Hematopoietic multipotent progenitor cell treated with erythropoietin and hydrocortisone succinate and interleukin-3 and kit ligand, for 17 days (in vitro differentiated cells): ENCODE results near the gene SLX9.

Experiments
- DNase-seq: peaks from one replicate; pipeline ENCODE4 v3.0.0-alpha.2; 2015; ENCODE audit warnings: low spot score

Gene SLX9

DNA sequence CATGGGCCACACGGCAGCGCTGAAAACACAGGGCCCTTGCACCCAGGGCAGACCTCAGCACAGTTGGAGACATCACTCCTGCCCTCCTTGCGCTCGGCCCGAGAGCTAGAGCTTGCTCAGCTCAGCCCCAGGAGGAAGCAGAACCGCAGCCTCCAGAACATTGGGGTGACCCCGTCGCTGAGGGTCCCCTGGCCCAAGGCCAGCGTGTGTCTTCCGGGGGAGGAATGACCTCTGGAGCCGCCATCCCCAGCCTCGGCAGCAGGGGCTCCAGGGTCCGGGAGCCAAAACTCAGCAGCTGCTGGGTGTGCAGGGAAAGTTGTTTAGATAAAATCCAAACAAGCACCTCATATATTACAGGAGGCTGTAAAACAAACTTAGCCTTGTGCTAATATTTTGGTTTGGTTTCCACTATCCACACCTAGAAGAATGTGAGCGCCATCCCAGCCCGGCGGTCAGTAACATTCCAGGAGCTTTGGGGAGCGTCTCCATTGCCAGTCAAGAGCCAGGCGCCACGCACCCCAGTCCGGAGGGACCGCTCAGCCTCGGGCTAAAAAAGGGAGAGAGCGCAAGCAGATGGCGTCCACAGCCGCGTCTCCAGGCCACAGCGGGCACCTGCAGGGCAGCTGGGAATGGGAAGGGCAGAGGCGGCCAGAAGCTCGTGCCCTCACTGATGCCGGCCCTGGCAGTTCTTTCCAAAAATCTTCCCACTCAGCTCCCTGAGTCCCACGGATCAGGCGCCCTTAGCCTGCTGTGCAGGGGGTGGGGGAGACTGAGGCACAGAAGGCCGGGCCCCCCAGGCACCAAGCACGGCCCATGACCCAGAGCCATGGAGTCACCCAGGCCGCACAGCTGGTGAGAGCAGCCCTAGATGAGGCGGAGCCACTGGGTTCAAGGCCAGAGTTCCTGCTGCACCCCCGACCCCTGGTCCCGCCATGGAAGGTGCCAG is 52.0 kb downstream of the SLX9 start:
- no peak for DNase-seq

DNA sequence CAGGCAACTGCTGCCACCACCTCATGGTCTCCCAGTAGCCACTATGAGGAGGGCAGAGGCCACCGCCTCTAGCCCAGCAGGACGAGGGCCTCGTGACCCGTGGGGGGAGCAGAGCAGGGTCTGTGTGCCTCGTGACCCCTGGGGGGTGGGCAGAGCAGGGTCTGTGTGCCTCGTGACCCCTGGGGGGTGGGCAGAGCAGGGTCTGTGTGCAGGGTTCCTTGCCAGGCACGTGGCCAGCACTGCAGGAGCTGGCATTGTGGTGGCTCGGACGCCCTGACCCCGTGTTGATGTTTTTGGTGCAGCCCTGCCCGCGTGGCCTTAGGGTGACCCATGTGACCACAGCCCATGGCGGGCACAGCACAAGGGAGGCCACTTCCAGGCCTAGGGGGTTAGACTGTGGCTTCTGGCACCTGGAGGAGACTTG is 52.8 kb downstream of the SLX9 start:
- DNase-seq: no peak

DNA sequence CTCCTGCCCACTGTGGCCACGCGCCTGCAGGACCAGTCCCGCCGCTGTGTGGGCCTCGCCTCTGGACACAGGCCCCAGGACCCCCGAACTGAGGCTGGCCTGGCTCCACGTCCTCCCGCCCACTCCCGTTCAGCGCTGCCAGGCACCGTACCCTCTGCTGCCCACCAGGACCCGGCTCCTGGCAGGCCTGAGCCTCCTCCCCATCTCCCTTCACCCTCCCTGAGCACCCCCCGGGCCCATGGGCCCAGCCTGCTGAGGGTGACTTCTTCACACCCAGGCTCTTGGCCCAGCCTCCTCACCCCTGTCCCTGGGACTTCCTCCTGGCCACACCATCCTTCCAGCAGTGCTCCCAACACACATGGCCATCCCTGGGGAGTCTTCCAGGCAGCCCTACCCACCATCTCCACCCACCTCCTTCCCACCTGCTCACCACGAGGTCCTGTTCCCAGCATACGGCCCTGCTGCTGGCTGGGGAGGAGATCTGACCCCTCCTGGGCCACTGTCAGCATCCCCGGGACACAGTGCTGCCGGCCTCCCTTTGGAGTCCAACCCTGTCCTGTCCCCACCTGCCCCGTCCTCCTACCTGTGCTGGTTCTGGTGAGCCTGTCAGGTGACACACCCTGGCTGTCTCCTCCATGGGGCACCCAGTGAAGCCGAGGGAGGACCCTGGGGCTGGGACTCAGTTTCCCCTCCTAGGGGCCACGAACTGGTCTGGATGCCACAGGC is 53.7 kb downstream of the SLX9 start:
- DNase-seq: no peak

DNA sequence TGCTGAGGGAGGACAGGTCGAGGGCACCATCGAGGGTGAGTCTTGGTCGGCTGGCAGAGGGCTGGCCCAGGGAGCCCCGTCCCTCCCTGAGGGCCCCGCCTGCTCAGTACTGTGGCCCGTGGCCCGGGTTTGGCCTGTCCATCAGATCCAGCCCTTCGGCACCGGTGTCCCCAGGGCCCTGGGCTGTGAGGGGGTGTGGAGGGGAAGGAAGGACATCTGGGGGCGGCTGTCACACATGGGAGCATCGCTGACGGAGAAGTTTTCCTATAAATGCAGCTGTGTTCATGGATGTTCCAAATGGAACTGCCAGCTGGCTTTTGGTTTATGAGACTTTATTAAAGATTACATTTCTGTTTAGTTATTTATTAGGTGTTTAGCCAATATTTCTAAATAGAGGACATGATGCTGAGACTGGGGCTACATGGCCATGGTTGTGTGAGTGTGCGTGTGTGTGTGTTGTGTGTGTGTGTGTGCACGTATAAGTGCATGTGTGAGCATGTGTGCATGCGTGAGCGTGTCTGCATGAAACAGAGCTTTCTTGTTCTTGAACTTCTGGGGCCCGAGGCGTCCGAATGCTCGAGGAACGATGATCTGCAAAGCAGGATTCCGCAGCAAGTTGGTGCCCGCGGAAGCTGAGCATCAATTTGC is 54.3 kb downstream of the SLX9 start:
- DNase-seq: no peak

DNA sequence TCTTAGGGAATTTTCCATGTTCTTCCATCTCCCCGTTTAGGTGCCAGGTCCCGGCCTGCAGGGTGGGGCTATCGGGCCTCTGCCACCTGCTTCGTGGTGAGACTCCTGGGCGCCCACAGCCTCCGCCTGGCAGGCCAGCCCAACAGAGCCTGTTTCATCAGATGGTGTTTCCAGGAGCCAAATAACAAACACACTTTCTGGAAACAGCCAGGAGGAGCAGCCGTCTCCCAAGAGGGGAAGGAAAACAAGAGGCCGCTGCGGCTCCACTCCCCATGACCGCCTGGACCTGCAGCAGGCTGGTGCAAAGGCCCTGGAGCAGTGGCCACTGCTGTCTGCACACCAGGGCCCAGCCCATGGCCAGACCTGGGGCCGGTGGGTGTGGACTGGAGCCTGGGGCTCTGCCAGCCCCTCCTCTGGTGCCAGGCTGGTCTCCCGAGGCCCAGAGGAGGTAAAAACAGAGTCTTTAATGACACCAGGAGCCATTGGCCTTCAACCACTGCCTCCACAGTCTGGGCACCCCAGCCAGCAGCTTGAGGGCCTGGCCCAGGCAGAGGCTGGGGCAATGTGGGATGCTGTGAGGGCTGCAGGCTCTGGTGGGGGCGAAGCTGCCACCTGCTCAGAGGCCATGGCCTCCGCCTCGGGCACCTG is 55.0 kb downstream of the SLX9 start:
- no peak for DNase-seq

DNA sequence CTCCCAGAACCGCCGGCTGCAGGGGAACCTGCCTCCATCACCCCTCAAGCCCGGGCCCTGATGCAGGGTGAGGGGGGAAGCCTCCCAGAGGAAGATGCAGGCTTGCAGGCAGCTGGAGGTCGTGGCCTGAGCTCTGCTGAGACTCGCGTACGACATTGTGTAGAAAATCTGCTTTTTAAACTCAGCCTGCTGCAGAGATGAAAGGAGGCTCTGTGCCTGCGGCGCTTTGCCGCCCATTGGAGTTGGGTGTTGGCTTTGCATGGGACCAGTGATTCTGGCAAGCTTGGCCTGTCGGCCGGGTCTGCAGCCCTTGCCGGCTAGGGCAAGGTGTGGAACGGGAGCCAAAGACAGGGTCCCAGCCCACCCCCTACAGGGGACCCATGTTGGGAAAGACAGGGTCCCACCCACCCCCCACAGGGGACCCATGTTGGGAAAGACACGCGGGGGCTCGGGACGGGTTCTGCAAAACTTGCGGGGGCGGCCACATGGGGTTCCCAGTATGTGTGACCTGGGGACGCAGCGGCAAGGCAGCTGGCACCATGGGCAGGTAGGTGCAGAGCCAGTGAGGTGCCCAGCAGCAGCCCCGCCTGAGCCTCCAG is 55.6 kb downstream of the SLX9 start:
- no peak for DNase-seq

DNA sequence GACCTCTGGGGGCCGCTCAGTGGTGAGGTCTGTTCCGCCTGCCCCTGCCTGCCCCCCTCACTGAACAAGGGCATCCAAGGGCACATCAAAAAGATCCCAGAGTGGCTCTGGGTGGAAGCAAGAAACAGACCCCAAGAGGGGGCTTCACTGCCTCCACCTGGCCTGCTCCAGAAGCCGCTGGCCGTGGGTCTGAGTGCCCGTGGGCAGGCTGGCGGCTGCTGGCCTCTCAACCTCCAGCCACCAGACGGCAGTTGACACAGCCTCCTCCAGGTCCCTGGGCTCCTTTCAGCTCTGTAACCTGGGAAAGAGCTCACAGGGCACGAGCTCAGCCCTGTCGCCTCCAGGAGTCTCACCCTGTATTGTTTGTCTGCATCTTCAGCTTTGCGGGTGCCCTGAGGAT is 56.3 kb downstream of the SLX9 start:
- no peak for DNase-seq

DNA sequence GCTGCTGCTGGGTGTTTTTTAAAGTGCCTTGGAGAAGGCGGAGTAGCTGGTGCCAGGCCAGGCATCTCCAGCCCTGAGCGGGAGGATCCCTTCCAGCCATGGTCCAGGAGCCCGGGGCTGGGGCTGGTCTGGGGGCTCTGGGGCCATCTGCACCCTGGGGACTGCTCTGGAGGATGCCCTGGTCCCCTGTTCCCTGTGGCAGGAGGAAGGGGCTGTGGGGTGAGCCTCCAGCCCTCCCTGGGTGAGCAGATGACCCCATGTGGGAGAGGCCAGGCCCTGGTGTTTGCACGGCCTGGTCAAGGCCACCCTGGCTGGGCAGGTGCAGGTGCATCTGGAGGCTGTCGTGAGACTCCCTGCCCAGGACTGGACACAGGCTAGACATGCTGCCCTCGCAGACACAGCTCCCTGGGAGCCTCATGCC is 56.7 kb downstream of the SLX9 start:
- DNase-seq: no peak

DNA sequence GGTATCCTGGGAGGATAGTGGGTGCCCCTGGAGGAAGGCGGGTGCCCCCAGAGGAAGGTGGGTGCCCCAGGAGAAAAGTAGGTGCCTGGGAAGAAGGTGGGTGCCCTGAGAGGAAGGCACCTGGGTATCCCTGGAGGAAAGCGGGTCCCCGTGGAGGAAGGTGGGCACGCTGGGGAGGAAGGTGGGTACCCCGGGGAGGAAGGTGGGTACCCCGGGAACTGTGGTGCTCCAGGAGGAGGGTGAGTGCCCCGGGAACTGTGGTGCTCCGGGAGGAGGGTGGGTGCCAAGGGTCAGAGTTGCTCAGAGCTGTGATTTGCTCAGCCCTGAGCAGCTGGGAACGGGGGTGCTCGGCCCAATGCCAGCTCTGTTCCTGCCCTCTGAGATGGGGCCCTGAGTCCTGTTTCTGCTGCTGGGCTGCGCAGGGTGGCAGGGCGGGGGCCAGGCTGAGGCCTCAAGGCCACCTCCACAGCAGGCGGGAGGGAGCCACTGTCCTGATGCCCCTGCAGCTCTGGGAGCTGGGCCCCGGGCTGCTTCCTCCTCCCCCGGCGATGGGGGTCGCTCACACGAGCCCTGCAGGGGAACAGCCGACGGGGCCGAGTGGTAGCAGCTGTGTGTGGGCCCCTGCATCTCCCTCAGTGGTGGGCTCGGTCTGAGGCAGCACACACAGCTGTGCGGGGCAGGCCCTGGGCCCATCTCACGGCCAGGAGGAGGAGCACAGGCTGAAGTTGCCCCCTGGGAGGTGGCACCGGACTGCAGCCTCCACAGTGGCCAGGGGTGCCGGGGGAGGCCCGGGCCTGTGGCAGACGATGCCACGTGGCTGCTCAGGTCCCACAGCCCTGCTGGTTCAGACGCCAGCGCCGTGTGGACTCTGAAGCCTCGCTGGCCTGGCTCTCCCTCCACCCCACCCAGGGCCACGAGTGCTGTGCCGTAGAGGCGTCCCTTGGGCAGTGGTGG is 57.4 kb downstream of the SLX9 start:
- no peak for DNase-seq

DNA sequence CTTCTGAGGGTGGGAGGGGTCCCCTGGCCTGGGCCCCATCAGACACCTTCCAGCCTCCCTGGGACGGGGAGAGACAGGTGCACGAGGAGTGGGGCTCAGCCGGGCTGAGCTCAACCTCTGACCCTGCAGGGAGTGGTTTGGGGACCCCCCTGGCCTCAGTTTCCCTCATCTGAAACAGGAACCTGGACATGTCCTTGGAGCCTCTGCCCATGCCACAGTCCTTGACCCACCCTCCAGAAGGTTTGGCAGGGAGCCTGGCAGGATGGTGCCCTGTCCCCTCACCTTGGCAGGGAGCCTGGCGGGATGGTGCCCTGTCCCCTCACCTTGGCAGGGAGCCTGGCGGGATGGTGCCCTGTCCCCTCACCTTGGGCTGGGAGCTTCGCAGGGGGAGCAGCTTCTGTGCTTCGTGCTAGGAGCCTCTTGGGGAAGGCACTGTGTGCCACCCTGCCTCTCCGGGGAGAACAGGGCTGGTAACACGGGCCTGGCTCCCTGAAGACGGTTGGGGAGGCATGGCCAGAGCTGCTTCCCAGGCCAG is 58.3 kb downstream of the SLX9 start:
- no peak for DNase-seq

DNA sequence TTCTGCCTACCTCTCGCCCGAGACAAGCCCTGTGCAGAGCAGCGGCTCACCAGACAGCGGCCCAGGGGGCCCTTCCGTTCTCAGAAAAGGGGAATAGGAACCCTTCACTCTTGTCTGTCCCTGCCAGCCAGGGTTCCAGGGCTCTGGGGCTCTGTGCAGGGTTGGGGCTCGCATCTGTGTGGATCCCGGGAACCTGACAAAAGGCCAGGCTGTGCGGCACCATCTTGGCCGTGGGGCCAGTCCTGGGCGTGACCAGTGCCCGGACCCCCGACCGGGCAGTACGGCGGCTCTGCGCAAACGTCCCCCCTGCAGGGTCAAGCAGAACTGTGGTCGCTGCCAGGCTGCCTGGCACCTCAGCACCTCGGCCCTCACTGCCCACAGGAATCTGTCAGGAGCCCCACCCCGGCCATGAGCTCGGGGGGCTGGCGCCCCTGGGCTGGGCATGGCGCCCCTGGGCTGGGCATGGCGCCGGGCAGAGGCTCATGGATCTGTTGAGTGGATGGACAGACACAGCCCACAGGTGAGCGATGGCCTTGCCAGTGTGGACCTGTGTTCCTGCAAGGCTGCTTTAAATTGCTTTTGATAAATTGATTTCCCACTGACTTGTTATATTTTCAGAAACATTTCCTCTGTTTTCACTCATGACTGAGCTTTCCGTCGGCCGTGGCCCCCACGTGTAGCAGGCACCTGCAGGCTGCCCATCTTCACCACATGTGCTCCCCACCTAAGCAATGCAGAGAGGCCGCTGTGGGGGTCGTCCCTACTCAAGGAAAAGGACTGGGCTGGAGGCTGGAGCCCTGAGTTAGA is 59.0 kb downstream of the SLX9 start:
- DNase-seq: no peak

DNA sequence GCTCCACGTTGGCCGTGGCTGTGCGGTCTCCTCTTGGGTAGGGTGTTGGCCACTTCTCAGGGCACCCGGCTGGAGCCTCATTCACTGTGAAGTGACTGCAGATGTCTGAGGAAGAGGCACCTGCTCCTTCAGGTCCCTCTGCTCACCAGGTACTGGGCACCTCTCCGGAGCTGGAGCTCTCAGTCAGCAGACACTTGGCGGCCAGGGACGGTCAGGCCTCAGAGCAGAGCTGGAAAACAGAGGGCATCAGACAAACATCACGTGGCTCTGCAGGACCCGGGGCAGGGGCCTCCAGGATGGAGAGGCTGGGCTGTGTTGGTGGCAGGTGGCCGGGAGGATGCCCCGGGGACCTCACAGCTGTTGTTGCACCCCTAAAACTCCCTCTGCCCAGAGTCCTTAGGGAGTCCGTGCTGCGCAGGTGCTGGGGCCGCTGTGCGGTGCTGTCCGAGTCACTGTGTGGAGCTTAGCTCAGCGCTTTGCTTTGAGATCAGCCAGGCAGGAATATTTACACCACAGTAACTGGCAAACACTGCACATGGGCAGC is 59.7 kb downstream of the SLX9 start:
- no peak for DNase-seq

DNA sequence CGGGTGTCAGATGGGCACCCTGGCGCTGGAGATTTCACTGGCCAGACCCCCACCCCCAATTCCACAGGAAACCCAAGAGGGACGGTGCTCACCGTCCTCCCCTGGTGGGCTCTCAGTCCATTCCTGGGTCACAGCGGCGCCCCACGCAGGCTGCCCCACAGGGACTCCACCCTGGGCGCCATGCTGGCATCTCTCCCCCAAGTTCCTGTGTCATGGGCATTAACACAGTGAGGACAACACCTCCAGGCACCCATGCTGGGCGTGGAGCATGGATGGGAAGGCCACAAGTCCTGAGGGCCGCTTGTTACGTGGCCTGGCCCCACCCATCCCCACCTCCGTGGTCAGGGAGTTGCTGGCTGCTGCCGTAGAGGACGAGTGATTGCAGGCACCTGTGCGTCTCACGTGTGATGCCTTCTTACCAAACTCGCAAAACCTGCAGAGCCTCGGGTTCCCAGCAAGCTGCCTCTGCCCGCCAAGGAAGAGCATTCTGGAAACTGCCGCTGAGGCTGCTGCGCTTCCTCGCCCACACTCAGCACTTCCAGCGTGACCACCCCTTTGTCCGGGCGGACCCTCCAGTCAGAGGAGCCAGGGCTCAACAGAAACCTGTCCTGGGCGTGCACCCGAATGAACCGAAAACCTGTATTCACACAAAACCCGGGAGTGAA is 60.3 kb downstream of the SLX9 start:
- no peak for DNase-seq

DNA sequence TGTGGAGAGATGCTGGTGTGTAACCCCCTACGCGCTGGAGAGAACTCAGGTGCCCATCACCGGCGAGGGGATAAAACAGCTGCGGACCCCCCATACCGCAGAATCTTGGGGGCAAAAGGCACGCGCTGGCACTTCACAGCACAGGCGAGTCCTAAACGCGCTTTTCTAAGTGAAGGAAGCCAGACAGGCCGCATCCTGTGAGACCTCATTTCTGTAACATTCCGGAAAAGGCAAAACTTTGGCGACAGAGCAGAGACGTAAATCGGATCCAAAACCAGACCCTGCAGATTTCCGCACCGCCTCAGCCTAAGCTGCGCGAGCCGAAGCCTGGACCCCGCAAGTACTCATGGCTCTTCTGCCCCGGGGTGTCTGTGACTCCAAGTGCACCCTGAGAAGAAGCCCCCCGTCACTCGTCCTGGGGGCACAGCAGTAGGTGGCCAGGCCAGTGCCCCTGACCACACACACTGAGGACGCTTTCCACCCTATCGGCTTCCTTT is 60.9 kb downstream of the SLX9 start:
- DNase-seq: no peak

DNA sequence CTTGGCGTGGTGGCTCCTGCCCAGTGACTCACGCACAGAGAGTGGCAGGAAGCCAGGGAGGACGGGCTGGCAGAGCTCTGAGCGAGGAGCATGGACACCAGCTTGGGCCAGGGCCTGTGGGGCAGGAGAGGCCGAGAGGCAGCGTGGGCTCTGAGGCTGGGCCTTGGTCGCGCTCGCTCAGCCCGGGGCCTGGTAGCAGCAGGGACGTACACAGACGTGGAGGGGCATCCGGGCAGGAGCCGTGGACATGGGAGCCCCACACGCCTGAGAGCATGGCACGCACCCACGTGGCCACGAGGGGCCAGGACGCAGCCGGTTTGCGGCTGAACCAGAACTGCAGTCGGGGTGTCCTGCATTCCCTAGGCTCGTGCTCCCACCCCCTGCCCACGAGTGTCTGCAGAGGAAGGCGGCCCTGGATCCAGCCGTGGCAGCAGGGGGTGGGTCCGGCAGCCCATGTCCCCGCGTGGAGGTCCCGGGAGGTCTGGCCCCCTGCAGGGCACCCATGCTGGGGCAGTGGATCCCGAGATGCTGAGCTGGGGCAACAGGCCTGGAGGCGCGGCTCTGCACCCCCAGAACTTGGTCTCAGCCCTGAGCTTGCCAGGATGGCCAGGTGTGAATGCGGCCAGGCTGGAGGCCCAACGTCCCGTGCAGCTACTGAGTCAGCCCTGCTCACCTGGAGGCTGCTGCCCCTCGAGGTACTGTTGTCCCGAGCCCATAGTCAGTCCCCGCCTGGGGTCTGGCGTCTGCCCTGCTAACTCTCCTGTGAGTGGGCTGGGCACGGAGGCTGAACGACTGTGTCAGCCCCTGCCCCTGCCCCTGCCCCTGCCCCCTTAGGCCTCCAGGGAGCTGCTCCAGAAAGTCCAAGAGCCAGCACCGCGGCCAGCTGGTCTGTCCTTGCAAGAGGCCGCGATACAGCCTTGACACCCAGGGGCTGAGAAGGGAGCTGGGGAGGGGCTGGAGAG is 61.6 kb downstream of the SLX9 start:
- no peak for DNase-seq

DNA sequence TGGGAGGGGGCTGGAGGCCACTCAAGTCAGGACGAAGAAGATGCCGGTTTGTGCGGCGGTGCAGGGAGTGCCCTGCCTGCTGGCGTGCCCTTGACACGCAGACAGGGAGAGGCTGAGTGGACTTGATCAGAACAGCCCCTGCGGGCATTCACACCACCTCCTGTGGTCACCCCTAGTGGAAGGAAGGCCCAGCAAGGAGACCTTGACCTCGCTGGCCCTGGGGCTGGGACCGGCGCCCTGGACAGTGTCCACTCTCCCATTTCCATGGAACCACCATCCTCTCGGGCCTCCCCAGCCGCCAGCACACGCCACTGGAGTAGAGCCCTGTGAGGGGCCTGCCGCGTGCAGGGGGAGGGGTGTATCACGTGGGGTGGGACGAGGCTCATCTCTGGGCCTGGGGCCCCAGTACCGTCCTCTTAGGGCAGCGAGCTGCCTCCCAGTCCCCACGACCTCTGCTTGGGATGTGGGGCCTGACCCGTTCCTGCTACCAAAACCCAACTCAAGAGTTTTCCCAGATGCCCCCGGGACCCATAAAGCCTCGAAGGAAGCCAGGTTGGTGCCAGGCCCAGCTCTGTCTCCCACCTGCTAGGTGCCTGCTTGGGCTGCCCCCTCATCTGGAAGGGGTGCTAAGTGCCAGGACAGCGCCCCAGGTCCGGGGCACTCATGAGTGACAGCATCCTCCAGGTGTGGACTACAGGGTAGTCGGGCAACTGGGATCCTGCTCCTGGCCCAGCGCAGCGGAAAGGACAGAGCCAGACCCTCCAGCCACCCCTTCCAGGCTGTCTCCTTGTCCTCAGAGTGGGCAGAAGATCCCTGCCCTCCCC is 62.8 kb downstream of the SLX9 start:
- DNase-seq: no peak
